GM13977 (cell line): ENCODE data around the gene FAM219B.
"Not testable (repeated sequence)": the region's sequence is repeated elsewhere in the genome, so short reads cannot be mapped to it uniquely, and the experiment has no call there.

Source experiments
- DNase-seq: peaks from one replicate; pipeline ENCODE4 v3.0.0; 2012; ENCODE audit warnings: low spot score
- CTCF ChIP-seq: IDR thresholded peaks from 2 replicates; pipeline ENCODE4 v1.5.1; 2012; ENCODE audit warnings: mild to moderate bottlenecking, control low read depth; ENCODE audit not compliant: insufficient read depth; ENCODE audit errors: extremely low read depth, missing control alignments
- in situ Hi-C: fragments of 300-500 bp; cut with MboI; formaldehyde crosslinking; loops from one replicate; pipeline ENCODE4 v1.12.0; 2022; ENCODE audit warnings: low sequenced_read_pairs, low pct_unique_long_range_greater_than_20kb, mixed read lengths, inconsistent platforms; ENCODE audit not compliant: unreplicated experiment

Gene FAM219B

GRCh38 chr15:74889883-74890664 is 16.6 kb downstream of the FAM219B start, which contains the start of gene MPI:
Gene MPI (plus strand): TSS chr15:74890042. CDS start chr15:74890074, 32 bp downstream.
- TF ChIP-seq CTCF = no peak
- peak; percentile 96 for DNase-seq
- in situ Hi-C loops = no loop called here

- TF ChIP-seq CTCF = no peak
- in situ Hi-C loops = no loop called here
- DNase-seq = no peak
Measured at GRCh38 chr15:74889390-74889882, 17.2 kb downstream of the FAM219B start.

GRCh38 chr15:74888716-74889115 is 17.9 kb downstream of the FAM219B start:
- in situ Hi-C loops = no loop called here
- DNase-seq = no peak
- TF ChIP-seq CTCF = no peak

- in situ Hi-C loops, DNase-seq: not testable (repeated sequence)
Measured at GRCh38 chr15:74887537-74888193, 19.0 kb downstream of the FAM219B start.

- no peak for DNase-seq
- TF ChIP-seq CTCF = no peak
- in situ Hi-C loops = no loop called here
Measured at GRCh38 chr15:74885461-74885860, 21.2 kb downstream of the FAM219B start.

GRCh38 chr15:74884428-74885223 is 22.0 kb downstream of the FAM219B start:
- no peak for TF ChIP-seq CTCF
- in situ Hi-C loops = no loop called here
- no peak for DNase-seq
